GM23338 (cell line): ENCODE measurements around the gene MOCOS. TPM values are rescaled to one million over a fixed set of nuclear protein-coding genes. Genes with fewer than 3 reads are reported as not detected.
A peak's percentile ranks its signal among the peaks of the same experiment; 100 is the strongest.

Experiments used
- ATAC-seq: fragments of 200-7000 bp; cut with Tn5 transposase; 3 replicates; pipeline ENCODE4 v1.9.1; 2020
- DNase-seq: peaks from one replicate; pipeline ENCODE4 v3.0.0-alpha.2; 2015; ENCODE audit warnings: low spot score
- H2AFZ ChIP-seq: fragments of 200-600 bp; sonication (generic); 2 replicates; pipeline ENCODE4 v1.8.0; 2016; ENCODE audit warnings: antibody characterized with exemption, mild to moderate bottlenecking, moderate library complexity
- H3F3A ChIP-seq: fragments of 200-600 bp; sonication (generic); replicated peaks from 2 replicates; pipeline ENCODE4 v1.8.0; 2017; ENCODE audit warnings: antibody characterized with exemption, mixed run types, low read depth
- H3K27ac ChIP-seq: fragments of 200-600 bp; sonication (generic); 2 replicates; pipeline ENCODE4 v1.6.1; 2016; ENCODE audit warnings: low read depth
- H3K27me3 ChIP-seq: fragments of 200-600 bp; sonication (generic); 2 replicates; pipeline ENCODE4 v1.8.0; 2016; ENCODE audit warnings: mild to moderate bottlenecking, mixed run types, moderate library complexity; ENCODE audit not compliant: insufficient read depth
- H3K36me3 ChIP-seq: fragments of 200-600 bp; sonication (generic); 2 replicates; pipeline ENCODE4 v1.8.0; 2016; ENCODE audit warnings: mild to moderate bottlenecking; ENCODE audit not compliant: insufficient read depth
- H3K4me1 ChIP-seq: fragments of 200-600 bp; sonication (generic); 2 replicates; pipeline ENCODE4 v1.8.0; 2016; ENCODE audit warnings: mild to moderate bottlenecking, moderate library complexity; ENCODE audit not compliant: insufficient read depth
- H3K4me2 ChIP-seq: fragments of 200-600 bp; sonication (generic); 2 replicates; pipeline ENCODE4 v1.7.1; 2017; ENCODE audit warnings: mixed run types
- H3K4me3 ChIP-seq: fragments of 200-600 bp; sonication (generic); 2 replicates; pipeline ENCODE4 v1.6.1; 2016; ENCODE audit warnings: mixed run types
- H3K79me2 ChIP-seq: fragments of 200-600 bp; sonication (generic); replicated peaks from 2 replicates; pipeline ENCODE4 v1.8.0; 2017; ENCODE audit warnings: mild to moderate bottlenecking; ENCODE audit not compliant: insufficient read depth
- H3K9me2 ChIP-seq: fragments of 200-600 bp; sonication (generic); 2 replicates; pipeline ENCODE4 v1.8.0; 2017; ENCODE audit not compliant: insufficient read depth
- H4K20me1 ChIP-seq: fragments of 200-600 bp; sonication (generic); replicated peaks from 2 replicates; pipeline ENCODE4 v1.8.0; 2017; ENCODE audit warnings: mild to moderate bottlenecking; ENCODE audit not compliant: insufficient read depth
- H3K27ac Mint-ChIP-seq: 2 replicates; pipeline ENCODE4 v1.8.0; 2020; ENCODE audit warnings: inconsistent platforms, mild to moderate bottlenecking, moderate library complexity, mixed read lengths
- H3K27me3 Mint-ChIP-seq: 3 replicates; pipeline ENCODE4 v1.8.0; 2022; ENCODE audit warnings: low read depth, mild to moderate bottlenecking, moderate library complexity, mixed read lengths, inconsistent platforms; ENCODE audit not compliant: insufficient read depth, poor library complexity
- H3K36me3 Mint-ChIP-seq: 3 replicates; pipeline ENCODE4 v1.8.0; 2021; ENCODE audit warnings: low read depth, mild to moderate bottlenecking, inconsistent platforms, moderate library complexity, mixed read lengths
- H3K4me1 Mint-ChIP-seq: 3 replicates; pipeline ENCODE4 v1.8.0; 2020; ENCODE audit warnings: mild to moderate bottlenecking, inconsistent platforms, mixed read lengths
- H3K4me3 Mint-ChIP-seq: 3 replicates; pipeline ENCODE4 v1.8.0; 2021; ENCODE audit warnings: moderate library complexity, mild to moderate bottlenecking, inconsistent platforms, mixed read lengths
- H3K9me3 Mint-ChIP-seq: 3 replicates; pipeline ENCODE4 v1.8.0; 2020; ENCODE audit warnings: moderate library complexity, mild to moderate bottlenecking, inconsistent platforms, mixed read lengths
- CREB1 ChIP-seq: fragments of 250-450 bp; sonication (Bioruptor Pico); IDR thresholded peaks from 2 replicates; pipeline ENCODE4 v1.5.0; 2020; ENCODE audit warnings: low read depth, mild to moderate bottlenecking, moderate library complexity
- POLR2AphosphoS5 ChIP-seq: IDR thresholded peaks from 2 replicates; pipeline ENCODE4 v1.6.1; 2016; ENCODE audit warnings: antibody characterized with exemption, low read depth
- STAT1 ChIP-seq: IDR thresholded peaks from one replicate; pipeline ENCODE4 v1.6.1; 2016; ENCODE audit warnings: antibody characterized with exemption; ENCODE audit not compliant: unreplicated experiment
- ZNF331 ChIP-seq: fragments of 250-450 bp; sonication (Bioruptor Pico); IDR thresholded peaks from 2 replicates; pipeline ENCODE4 v1.5.0; 2020; ENCODE audit warnings: low read depth, mild to moderate bottlenecking, moderate library complexity
- polyA plus RNA-seq: library from polyadenylated mRNA; unstranded; fragments of >200 nt; fragmentation: Nextera tagmentation; extraction: Ambion mirVana; gene quantifications from 2 replicates; pipeline ENCODE4 v1.2.1, GENCODE V29; 2016
- total RNA-seq: library from RNA; depleted of rRNA; stranded (reverse); fragments of >200 nt; shearing (Covaris generic); gene quantifications from 2 replicates; pipeline ENCODE4 v1.2.3, GENCODE V29; 2014
- TF ChIP-seq, protein P1 (sequence below), 2 experiments: fragments of 200-600 bp in 1 of 2; sonication (generic) in 1 of 2; conservative IDR thresholded peaks; 2 replicates each; pipeline versions ENCODE4 v1.5.1 to v1.6.1; 2016 to 2017; ENCODE audit warnings: antibody characterized with exemption in 2 of 2, low read depth in 2 of 2, mild to moderate bottlenecking in 2 of 2, moderate library complexity in 1 of 2

The MOCOS gene
- total and polyA plus RNA-seq, 2 experiments from 2014 or later, result 3.9 to 7.2 TPM

DNA sequence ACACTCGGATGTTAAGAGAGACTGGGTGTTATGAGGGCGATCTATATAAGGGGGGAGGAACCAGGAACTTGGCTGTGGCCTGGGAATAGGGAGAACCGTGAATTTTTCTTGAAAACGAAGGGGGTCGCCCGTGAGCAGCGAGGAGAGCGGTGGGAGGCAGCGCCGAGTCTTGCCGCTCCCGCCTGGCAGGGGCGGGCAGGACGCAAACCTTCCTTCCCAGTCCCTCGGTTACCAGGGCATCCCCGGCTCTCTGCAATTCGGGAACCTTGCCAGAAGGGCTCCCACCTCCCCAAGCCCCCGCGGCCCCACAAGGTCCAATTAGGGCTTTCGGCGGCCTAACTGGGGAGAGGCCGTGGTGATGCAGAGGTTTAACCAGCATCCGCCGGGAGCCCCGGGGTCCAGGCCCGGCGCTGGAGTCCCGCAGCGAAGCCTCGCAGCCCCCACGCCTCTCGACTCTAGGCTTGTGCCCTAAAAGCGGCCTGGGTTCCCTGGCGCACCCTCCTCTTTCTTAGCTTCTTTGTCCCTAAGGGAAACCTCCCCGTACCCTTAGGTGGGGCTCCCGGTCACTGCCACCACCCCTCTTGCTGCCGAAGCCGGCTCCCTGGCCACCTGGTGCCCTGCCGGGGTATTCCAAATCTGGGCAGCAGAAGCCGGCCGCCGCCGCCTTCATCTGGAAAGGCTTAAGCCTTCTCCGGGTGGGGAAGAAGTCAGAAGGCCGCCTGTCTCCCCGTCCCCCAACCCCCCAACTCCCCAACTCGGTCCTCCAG lies 109.5 kb downstream of the MOCOS start:
- H3K36me3 Mint-ChIP-seq, result no peaks in the 10 kb centered on the region
- Histone ChIP-seq H3K4me1 (peaks cover 11% of the 10 kb centered on the region), H3K27ac (no peak overlapping the region), H3K9me2 (no peaks in the 10 kb centered on the region), H4K20me1 (peaks cover 7% of the 10 kb centered on the region), H3K79me2 (no peaks in the 10 kb centered on the region), H3K4me3 (peak overlapping the region; percentile 87), H2AFZ (peak overlapping the region; percentile 96), H3F3A (no peaks in the 10 kb centered on the region; the same call in 1 of the 2 replicates), H3K36me3 (no peaks in the 10 kb centered on the region), H3K27me3 (peaks cover 75% of the 10 kb centered on the region), H3K4me2 (peak overlapping the region; percentile 97)
- H3K9me3 Mint-ChIP-seq, result no peaks in the 10 kb centered on the region
- ATAC-seq, result peak; percentile 68
- no peak overlapping the region; the same call in 2 of the 3 replicates for H3K4me3 Mint-ChIP-seq
- H3K27me3 Mint-ChIP-seq, result peaks cover 10% of the 10 kb centered on the region
- peaks cover 5% of the 10 kb centered on the region for H3K4me1 Mint-ChIP-seq
- DNase-seq, result peak; percentile 80
- TF ChIP-seq, protein P1, sequence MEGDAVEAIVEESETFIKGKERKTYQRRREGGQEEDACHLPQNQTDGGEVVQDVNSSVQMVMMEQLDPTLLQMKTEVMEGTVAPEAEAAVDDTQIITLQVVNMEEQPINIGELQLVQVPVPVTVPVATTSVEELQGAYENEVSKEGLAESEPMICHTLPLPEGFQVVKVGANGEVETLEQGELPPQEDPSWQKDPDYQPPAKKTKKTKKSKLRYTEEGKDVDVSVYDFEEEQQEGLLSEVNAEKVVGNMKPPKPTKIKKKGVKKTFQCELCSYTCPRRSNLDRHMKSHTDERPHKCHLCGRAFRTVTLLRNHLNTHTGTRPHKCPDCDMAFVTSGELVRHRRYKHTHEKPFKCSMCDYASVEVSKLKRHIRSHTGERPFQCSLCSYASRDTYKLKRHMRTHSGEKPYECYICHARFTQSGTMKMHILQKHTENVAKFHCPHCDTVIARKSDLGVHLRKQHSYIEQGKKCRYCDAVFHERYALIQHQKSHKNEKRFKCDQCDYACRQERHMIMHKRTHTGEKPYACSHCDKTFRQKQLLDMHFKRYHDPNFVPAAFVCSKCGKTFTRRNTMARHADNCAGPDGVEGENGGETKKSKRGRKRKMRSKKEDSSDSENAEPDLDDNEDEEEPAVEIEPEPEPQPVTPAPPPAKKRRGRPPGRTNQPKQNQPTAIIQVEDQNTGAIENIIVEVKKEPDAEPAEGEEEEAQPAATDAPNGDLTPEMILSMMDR (conservative IDR thresholded peaks at IDR 0.05; ENCODE audit: low read depth in 2 of 2), result peak; percentile 43 to 72
- TF ChIP-seq STAT1, result no peak
- H3K27ac Mint-ChIP-seq, result no peak overlapping the region

DNA sequence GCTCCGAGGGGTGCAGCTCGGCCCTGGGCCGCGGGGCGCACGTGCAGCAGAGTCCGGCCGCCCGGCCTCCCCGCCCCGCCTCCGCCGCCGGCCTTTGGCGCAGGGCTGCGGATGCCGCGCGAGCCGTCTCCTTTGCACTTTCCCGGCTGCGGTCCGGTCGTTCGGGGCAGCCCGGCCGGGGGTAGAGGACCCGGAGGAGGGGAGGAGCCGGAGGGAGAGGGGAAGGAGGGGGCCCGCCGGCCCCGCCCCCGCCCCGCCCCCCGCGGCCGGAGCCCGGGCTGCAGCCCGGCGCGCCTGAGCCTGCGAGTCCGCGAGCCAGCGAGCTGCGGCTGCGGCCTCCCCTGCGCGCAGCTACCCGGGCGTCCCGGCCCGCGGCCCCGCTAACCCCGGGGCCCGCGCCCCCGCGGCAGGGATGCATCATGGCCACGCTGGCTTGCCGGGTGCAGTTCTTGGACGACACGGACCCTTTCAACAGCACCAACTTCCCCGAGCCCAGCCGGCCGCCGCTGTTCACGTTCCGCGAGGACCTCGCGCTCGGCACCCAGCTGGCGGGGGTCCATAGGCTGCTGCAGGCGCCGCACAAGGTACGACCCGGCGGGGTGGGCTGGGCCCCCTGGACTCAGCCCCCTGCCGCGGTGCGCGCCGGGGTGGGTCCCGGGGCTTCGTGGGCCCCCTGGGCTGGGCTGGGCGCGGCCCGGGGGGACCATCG lies 110.3 kb downstream of the MOCOS start, which contains the start of gene FHOD3:
FHOD3 (plus strand) TSS at position 297 of the 709 bp plus-strand sequence; CDS start at position 420, 123 bp downstream.
- no peaks in the 10 kb centered on the region; the same call in 1 of the 2 replicates for H3F3A ChIP-seq
- Mint-ChIP-seq H3K4me3 (peak within 1 kb of the TSS; percentile 61), H3K27ac (no peak within 1 kb of the TSS), H3K27me3 (peaks cover 10% of the 10 kb centered on the region), H3K36me3 (no peaks in the 10 kb centered on the region), H3K9me3 (no peaks in the 10 kb centered on the region), H3K4me1 (peaks cover 7% of the 10 kb centered on the region)
- no peak within 1 kb of the TSS for H3K27ac ChIP-seq
- peak within 1 kb of the TSS; percentile 97 for H2AFZ ChIP-seq
- H4K20me1 ChIP-seq, result peaks cover 7% of the 10 kb centered on the region
- ATAC-seq (peak; percentile 64), DNase-seq (peak; percentile 87)
- H3K79me2 ChIP-seq, result 0 out of 2 replicates have a peak, but pooled peaks cover under 1% of the 10 kb centered on the region
- H3K4me2 ChIP-seq, result peak within 1 kb of the TSS; percentile 97
- peak within 1 kb of the TSS; percentile 87 for H3K4me3 ChIP-seq
- TF ChIP-seq POLR2AphosphoS5 (peak; percentile 34; the same call in 1 of the 2 replicates), CREB1 (no peak), ZNF331 (CRISPR knock-in tag) (no peak)
- H3K9me2 ChIP-seq, result no peaks in the 10 kb centered on the region
- peaks cover 68% of the 10 kb centered on the region for H3K27me3 ChIP-seq
- peaks cover 11% of the 10 kb centered on the region for H3K4me1 ChIP-seq
- no peaks in the 10 kb centered on the region for H3K36me3 ChIP-seq
